SU-DHL-6 (cell line): ENCODE measurements around the gene TXNDC11.

Experiments
- CTCF ChIP-seq: fragments of 200-600 bp; sonication (generic); IDR thresholded peaks from one replicate; pipeline ENCODE4 v1.5.1; 2017; ENCODE audit warnings: antibody characterized with exemption, mild to moderate bottlenecking, low read length, moderate library complexity; ENCODE audit not compliant: insufficient read depth, poor library complexity, severe bottlenecking
- EZH2phosphoT487 ChIP-seq: fragments of 200-600 bp; sonication (generic), shearing (Covaris generic); conservative IDR thresholded peaks from 2 replicates; pipeline ENCODE4 v1.6.1; 2018; ENCODE audit warnings: mild to moderate bottlenecking, antibody characterized with exemption, low read length, moderate library complexity, mixed read lengths

GRCh38 chr16:11662582-11662981, 80.1 kb downstream of the TXNDC11 start:
- no peak for TF ChIP-seq CTCF
- TF ChIP-seq EZH2phosphoT487: no peak
